H1 (cell line): ENCODE results near the gene GET3. TPM values are rescaled to one million over a fixed set of nuclear protein-coding genes. Genes with fewer than 3 reads are reported as not detected.
A peak's percentile ranks its signal among the peaks of the same experiment; 100 is the strongest.

Source experiments
- CTCF ChIA-PET: fragments of 300-600 bp; sonication (Branson Sonifier 250); formaldehyde crosslinking; loops from one replicate; lab custom pipeline; 2021; ENCODE audit not compliant: partially characterized antibody; lab: Charles Lee
- POLR2A ChIA-PET: fragments of 300-600 bp; sonication (Branson Sonifier 250); formaldehyde crosslinking; loops from one replicate; lab custom pipeline; 2021; ENCODE audit warnings: inconsistent platforms; ENCODE audit not compliant: partially characterized antibody; lab: Charles Lee
- DNase-seq, 2 experiments: peaks; one replicate each; pipeline versions ENCODE4 v3.0.0 to v3.0.0-alpha.2; 2010 to 2022; ENCODE audit warnings: low spot score in 2 of 2, low read depth in 1 of 2, mixed read lengths in 1 of 2
- FAIRE-seq: peaks from 2 replicates; lab custom pipeline; 2011; peaks lifted over from hg19 to GRCh38; lab: Jason Lieb, UNC
- H2AFZ ChIP-seq: 2 replicates; pipeline ENCODE4 v1.8.1; 2012; ENCODE audit warnings: low read length, inconsistent platforms
- H2AK5ac ChIP-seq: 2 replicates; pipeline ENCODE4 v1.6.1; 2013; ENCODE audit warnings: low read depth, low read length
- H2BK120ac ChIP-seq: replicated peaks from 2 replicates; pipeline ENCODE3; 2013; ENCODE audit warnings: low read depth, low read length, inconsistent platforms
- H2BK12ac ChIP-seq: 2 replicates; pipeline ENCODE4 v1.6.1; 2013; ENCODE audit warnings: low read depth, low read length
- H2BK15ac ChIP-seq: 2 replicates; pipeline ENCODE4 v1.6.1; 2013; ENCODE audit warnings: low read length
- H2BK20ac ChIP-seq: 2 replicates; pipeline ENCODE4 v1.6.1; 2013; ENCODE audit warnings: low read length
- H2BK5ac ChIP-seq: 2 replicates; pipeline ENCODE4 v1.6.1; 2013; ENCODE audit warnings: low read depth, low read length
- H3K14ac ChIP-seq: 2 replicates; pipeline ENCODE4 v1.6.1; 2013; ENCODE audit warnings: inconsistent platforms; ENCODE audit not compliant: insufficient read length
- H3K18ac ChIP-seq: 2 replicates; pipeline ENCODE4 v1.6.1; 2013; ENCODE audit warnings: low read length; ENCODE audit errors: extremely low read depth
- H3K23ac ChIP-seq: 2 replicates; pipeline ENCODE4 v1.6.1; 2013; ENCODE audit warnings: inconsistent platforms; ENCODE audit not compliant: insufficient read length
- H3K23me2 ChIP-seq: 2 replicates; pipeline ENCODE4 v1.6.1; 2013; ENCODE audit warnings: low read depth, low read length
- H3K27ac ChIP-seq: 2 replicates; pipeline ENCODE4 v1.6.1; 2011; ENCODE audit warnings: low read depth, low read length, inconsistent platforms
- H3K27me3 ChIP-seq, 4 experiments: replicated peaks in 1 of 4; 1 replicate in 1 of 4; 2 replicates in 3 of 4; pipeline versions ENCODE4 v1.6.1 to v1.8.1; 2011 to 2013; ENCODE audit warnings: low read length in 3 of 4, mild to moderate bottlenecking in 3 of 4, inconsistent platforms in 2 of 4, mixed read lengths in 2 of 4, moderate library complexity in 1 of 4; ENCODE audit not compliant: control insufficient read depth in 3 of 4, insufficient read depth in 3 of 4; ENCODE audit errors: extremely low read depth in 1 of 4
- H3K36me3 ChIP-seq, 4 experiments: 2 replicates each; pipeline versions ENCODE4 v1.6.1 to v1.8.1; 2011 to 2013; ENCODE audit warnings: mild to moderate bottlenecking in 4 of 4, low read length in 3 of 4, moderate library complexity in 2 of 4, control low read depth in 1 of 4, inconsistent platforms in 1 of 4; ENCODE audit not compliant: insufficient read depth in 4 of 4, control insufficient read depth in 2 of 4
- H3K4ac ChIP-seq: replicated peaks from 2 replicates; pipeline ENCODE3; 2013; ENCODE audit warnings: low read length, low read depth, mixed read lengths, inconsistent platforms; ENCODE audit not compliant: insufficient read length
- H3K4me1 ChIP-seq, 4 experiments: replicated peaks in 1 of 4; 1 replicate in 1 of 4; 2 replicates in 3 of 4; pipeline versions ENCODE4 v1.6.1 to v1.8.1; 2011 to 2013; ENCODE audit warnings: low read length in 3 of 4, inconsistent platforms in 2 of 4, mixed read lengths in 1 of 4; ENCODE audit not compliant: insufficient read depth in 4 of 4, control insufficient read depth in 3 of 4
- H3K4me2 ChIP-seq, 2 experiments: 2 replicates each; pipeline versions ENCODE4 v1.6.1 to v1.8.1; 2011 to 2013; ENCODE audit warnings: low read depth in 2 of 2, low read length in 2 of 2, control low read depth in 1 of 2, inconsistent platforms in 1 of 2, mild to moderate bottlenecking in 1 of 2; ENCODE audit not compliant: insufficient read depth in 1 of 2
- H3K4me3 ChIP-seq, 4 experiments: fragments of 200-600, 300-600 bp in 1 of 4; sonication (generic), shearing (Covaris generic), sonication (Bioruptor Twin) in 1 of 4; 2 replicates each; pipeline versions ENCODE4 v1.5.1 to v1.8.1; 2011 to 2016; ENCODE audit warnings: low read length in 4 of 4, low read depth in 3 of 4, control low read depth in 2 of 4, inconsistent platforms in 2 of 4, mild to moderate bottlenecking in 2 of 4, mixed read lengths in 1 of 4, moderate library complexity in 1 of 4; ENCODE audit not compliant: insufficient read depth in 2 of 4; ENCODE audit errors: extremely low read depth in 1 of 4
- H3K56ac ChIP-seq: replicated peaks from 2 replicates; pipeline ENCODE3; 2013; ENCODE audit warnings: low read depth, mild to moderate bottlenecking, mixed read lengths, low read length, inconsistent platforms; ENCODE audit not compliant: insufficient read length
- H3K79me1 ChIP-seq: 2 replicates; pipeline ENCODE4 v1.6.1; 2013; ENCODE audit warnings: low read depth, low read length, control low read depth
- H3K79me2 ChIP-seq, 2 experiments: 2 replicates each; pipeline versions ENCODE4 v1.6.1 to v1.8.1; 2012 to 2013; ENCODE audit warnings: low read length in 2 of 2, mild to moderate bottlenecking in 2 of 2, inconsistent platforms in 1 of 2; ENCODE audit not compliant: insufficient read depth in 2 of 2, control insufficient read depth in 1 of 2
- H3K9ac ChIP-seq, 4 experiments: replicated peaks in 1 of 4; 1 replicate in 1 of 4; 2 replicates in 3 of 4; pipeline versions ENCODE4 v1.6.1 to v1.8.1; 2011 to 2013; ENCODE audit warnings: low read depth in 3 of 4, low read length in 3 of 4, control low read depth in 2 of 4, mild to moderate bottlenecking in 2 of 4, moderate library complexity in 2 of 4, inconsistent platforms in 1 of 4; ENCODE audit errors: extremely low read depth in 1 of 4
- H3K9me3 ChIP-seq, 2 experiments: 2 replicates each; pipeline versions ENCODE4 v1.6.1 to v1.8.1; 2012 to 2013; ENCODE audit warnings: mild to moderate bottlenecking in 2 of 2, moderate library complexity in 2 of 2, control low read depth in 1 of 2, inconsistent platforms in 1 of 2, low read depth in 1 of 2, low read length in 1 of 2, mixed read lengths in 1 of 2; ENCODE audit not compliant: insufficient read depth in 2 of 2
- H4K20me1 ChIP-seq, 2 experiments: replicated peaks in 1 of 2; 2 replicates each; pipeline versions ENCODE3 to v1.8.1; 2011 to 2013; ENCODE audit warnings: inconsistent platforms in 2 of 2, low read length in 2 of 2, mild to moderate bottlenecking in 1 of 2; ENCODE audit not compliant: insufficient read depth in 2 of 2, control insufficient read depth in 1 of 2
- H4K5ac ChIP-seq: 2 replicates; pipeline ENCODE4 v1.6.1; 2013; ENCODE audit warnings: low read length, low read depth, mixed read lengths, inconsistent platforms; ENCODE audit not compliant: insufficient read length
- H4K8ac ChIP-seq: 2 replicates; pipeline ENCODE4 v1.8.0; 2013; ENCODE audit warnings: mild to moderate bottlenecking, moderate library complexity, low read length, inconsistent platforms; ENCODE audit not compliant: insufficient read depth; ENCODE audit errors: extremely low read depth
- H4K91ac ChIP-seq: replicated peaks from 2 replicates; pipeline ENCODE3; 2013; ENCODE audit warnings: low read length, mixed read lengths, inconsistent platforms; ENCODE audit not compliant: insufficient read length
- ASH2L ChIP-seq: fragments of 200-600, 300-600 bp; sonication (generic); IDR thresholded peaks from one replicate; pipeline ENCODE4 v1.7.1; 2017; ENCODE audit warnings: low read length
- CBX8 ChIP-seq: fragments of 300-800, 300-1000 bp; sonication (generic); IDR thresholded peaks from 2 replicates; pipeline ENCODE4 v1.7.1; 2016; ENCODE audit warnings: low read depth, low read length, borderline replicate concordance
- CHD2 ChIP-seq: IDR thresholded peaks from 2 replicates; pipeline ENCODE4 v1.6.1; 2012; ENCODE audit warnings: low read length, improper control_type of control experiment
- EGR1 ChIP-seq: IDR thresholded peaks from 2 replicates; pipeline ENCODE4 v1.6.1; 2011; ENCODE audit warnings: low read depth, low read length, borderline replicate concordance
- HDAC2 ChIP-seq, 2 experiments: fragments of 300-600 bp in 1 of 2; sonication (generic) in 1 of 2; IDR thresholded peaks; 2 replicates each; pipeline ENCODE4 v1.6.1; 2011 to 2012; ENCODE audit warnings: low read depth in 2 of 2, low read length in 2 of 2, mild to moderate bottlenecking in 2 of 2, moderate library complexity in 2 of 2, borderline replicate concordance in 1 of 2, inconsistent platforms in 1 of 2
- MAX ChIP-seq: IDR thresholded peaks from 2 replicates; pipeline ENCODE4 v1.6.1; 2012; ENCODE audit warnings: inconsistent platforms
- TAF1 ChIP-seq: IDR thresholded peaks from 2 replicates; pipeline ENCODE4 v1.6.1; 2011; ENCODE audit warnings: mild to moderate bottlenecking, low read depth, low read length
- TEAD4 ChIP-seq: IDR thresholded peaks from 2 replicates; pipeline ENCODE4 v1.6.1; 2012; ENCODE audit warnings: low read depth, low read length, inconsistent platforms, mixed read lengths
- WGBS, 2 experiments: shearing (Covaris generic) in 1 of 2; methylation state at CpG; one replicate each; pipeline versions ENCODE4 v1.1.6 to v1.1.7; 2013 to 2015; ENCODE audit warnings: low lambda C conversion rate in 2 of 2, mixed read lengths in 2 of 2, inconsistent platforms in 1 of 2, low coverage in 1 of 2, missing lambda C conversion rate in 1 of 2; ENCODE audit not compliant: insufficient replicate concordance in 2 of 2, insufficient coverage in 1 of 2, insufficient read length in 1 of 2; ENCODE audit errors: extremely low coverage in 1 of 2, missing lambda C conversion rate in 1 of 2; 5-methylcytosine and 5-hydroxymethylcytosine counted together
- polyA plus RNA-seq, 7 experiments: library from polyadenylated mRNA; depleted of rRNA in 3 of 7; stranded (reverse) in 5 of 7; unstranded in 2 of 7; fragments of >200 nt in 5 of 7; fragments of 200-250 nt in 2 of 7; gene quantifications; 1 replicate in 5 of 7; 2 replicates in 1 of 7; 4 replicates in 1 of 7; pipeline versions ENCODE4 v1.2.1 to v1.2.3, GENCODE V29; 2011 to 2013; ENCODE audit warnings: missing spikeins in 2 of 7, mixed read lengths in 2 of 7
- total RNA-seq: library from RNA; stranded (reverse); fragmentation: NEBNext Ultra II Directional; extraction: Animal tissue kit (Norgen Biotek cat#: 25700); gene quantifications from 2 replicates; pipeline ENCODE4 v1.2.1, GENCODE V29; 2021
- TF ChIP-seq, protein P1 (sequence below): IDR thresholded peaks from 2 replicates; pipeline ENCODE4 v1.6.1; 2012; ENCODE audit warnings: inconsistent platforms

Gene GET3
- total and polyA plus RNA-seq, 2 of the 8 experiments (the other 6 are each of a cell fraction or from before 2014, with no cell fraction given) = 105 to 297 TPM

- Histone ChIP-seq H2AFZ (no peak overlapping the region), H3K4ac (peak overlapping the region; percentile 87), H2BK120ac (peak overlapping the region; percentile 4), H3K9ac (peak overlapping the region in 2 of 4 experiments; percentile 20 to 41; a peak in 3 of 7 replicates), H2BK20ac (peak overlapping the region; percentile 53; the same call in 1 of the 2 replicates), H4K20me1 (peaks cover 0 to 1% of the 10 kb centered on the region in 2 experiments), H3K18ac (peak overlapping the region; percentile 86), H2AK5ac (peak overlapping the region; percentile 76; the same call in 1 of the 2 replicates), H2BK15ac (peak overlapping the region; percentile 95), H3K79me2 (no peaks in the 10 kb centered on the region), H3K79me1 (no peaks in the 10 kb centered on the region; the same call in 1 of the 2 replicates), H3K27me3 (no peaks in the 10 kb centered on the region), H3K27ac (peak overlapping the region; percentile 44; the same call in 1 of the 2 replicates), H4K91ac (peak overlapping the region; percentile 89), H3K4me2 (peak overlapping the region; percentile 51 to 98), H3K56ac (peak overlapping the region; percentile 90), H2BK5ac (peak overlapping the region; percentile 71; the same call in 1 of the 2 replicates), H3K4me3 (peak overlapping the region; percentile 38 to 77 (median 54)), H3K36me3 (no peaks in the 10 kb centered on the region), H4K8ac (peak overlapping the region; percentile 76), H3K14ac (no peak overlapping the region), H3K23me2 (peaks cover 27% of the 10 kb centered on the region; the same call in 1 of the 2 replicates), H4K5ac (peak overlapping the region; percentile 86), H2BK12ac (peak overlapping the region; percentile 56), H3K23ac (no peak overlapping the region), H3K4me1 (peaks cover 13 to 30% (median 19%) of the 10 kb centered on the region in 4 experiments), H3K9me3 (no peaks in the 10 kb centered on the region)
- FAIRE-seq (no peak), DNase-seq (peak in 1 of 2 experiments; percentile 75)
- WGBS, 2 experiments = 9% methylated on average over 14 of the region's 88 CpGs; no CpG with 5 or more reads in 1 of the 2 experiments
- CTCF ChIA-PET = interaction anchor here (0.7 to 9.3 kb wide), 3 partner anchors 13 to 52 kb away, joined by 3 to 277 read pairs (median 4); partner anchors contain the start of gene JUNB
- POLR2A ChIA-PET = interaction anchor here (0.7 to 16.6 kb wide), 6 partner anchors 15 to 101 kb away, joined by 3 to 317 read pairs (median 4); partner anchors contain the start of genes DHPS, JUNB, PRDX2 and THSD8
- peak; percentile 58; the same call in 1 of the 2 replicates for TF ChIP-seq MAX
- peak; percentile 93 for TF ChIP-seq EGR1
- TF ChIP-seq TAF1 = no peak
- TF ChIP-seq, protein P1, sequence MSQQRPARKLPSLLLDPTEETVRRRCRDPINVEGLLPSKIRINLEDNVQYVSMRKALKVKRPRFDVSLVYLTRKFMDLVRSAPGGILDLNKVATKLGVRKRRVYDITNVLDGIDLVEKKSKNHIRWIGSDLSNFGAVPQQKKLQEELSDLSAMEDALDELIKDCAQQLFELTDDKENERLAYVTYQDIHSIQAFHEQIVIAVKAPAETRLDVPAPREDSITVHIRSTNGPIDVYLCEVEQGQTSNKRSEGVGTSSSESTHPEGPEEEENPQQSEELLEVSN = peak; percentile 65
- no peak for TF ChIP-seq CBX8
- TF ChIP-seq TEAD4 = no peak
- TF ChIP-seq HDAC2 (IDR thresholded peaks at IDR 0.05; ENCODE audit: borderline replicate concordance in 1 of 2, low read depth in 2 of 2, low read length in 2 of 2) = peak; percentile 65 to 93; a peak in 3 of 4 replicates
- peak; percentile 45 for TF ChIP-seq ASH2L
- TF ChIP-seq CHD2 = no peak
Observed at GRCh38 chr19:12782424-12783290, 45.4 kb downstream of the GET3 start.
